ENCODE results near the gene IRF8.
A peak's percentile ranks its signal among the peaks of the same experiment; 100 is the strongest.

The IRF8 gene

DNA sequence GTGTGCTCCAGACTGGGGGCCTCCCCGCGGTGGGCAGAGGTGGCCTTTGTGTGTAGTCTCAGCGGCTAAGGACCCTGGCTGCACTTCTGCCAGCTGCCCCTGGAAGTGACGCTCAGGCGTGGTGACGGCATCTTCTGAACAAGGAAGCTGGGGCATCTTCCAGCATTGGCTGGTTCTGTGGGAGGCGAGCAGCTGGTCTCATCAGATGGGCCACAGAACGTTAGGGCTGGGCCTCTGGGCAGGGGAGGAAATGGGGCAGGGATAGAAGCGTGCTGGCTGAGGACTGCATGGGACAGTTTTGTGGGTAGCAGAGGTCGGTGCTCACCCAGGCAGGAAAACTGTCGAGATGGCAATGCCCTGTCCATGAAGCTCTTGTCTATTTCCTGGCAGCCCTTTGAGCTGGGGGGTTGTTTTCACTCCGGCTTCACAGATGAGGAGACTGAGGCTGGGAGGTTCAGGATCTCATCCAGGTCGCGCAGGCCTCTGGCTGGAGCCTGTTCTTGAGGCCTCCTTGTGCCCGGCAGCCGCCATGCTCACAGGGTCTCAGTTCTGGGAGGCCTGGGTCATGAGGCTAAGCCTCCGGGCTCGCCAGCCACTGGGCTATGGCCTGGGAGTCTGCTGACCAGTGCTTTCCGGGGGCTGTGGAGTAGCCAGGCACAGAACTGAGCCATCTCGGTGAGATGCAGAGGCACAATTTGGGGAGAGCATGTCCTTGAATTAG, 16.3 kb downstream of the IRF8 start:
- DNase-seq, result no peak

DNA sequence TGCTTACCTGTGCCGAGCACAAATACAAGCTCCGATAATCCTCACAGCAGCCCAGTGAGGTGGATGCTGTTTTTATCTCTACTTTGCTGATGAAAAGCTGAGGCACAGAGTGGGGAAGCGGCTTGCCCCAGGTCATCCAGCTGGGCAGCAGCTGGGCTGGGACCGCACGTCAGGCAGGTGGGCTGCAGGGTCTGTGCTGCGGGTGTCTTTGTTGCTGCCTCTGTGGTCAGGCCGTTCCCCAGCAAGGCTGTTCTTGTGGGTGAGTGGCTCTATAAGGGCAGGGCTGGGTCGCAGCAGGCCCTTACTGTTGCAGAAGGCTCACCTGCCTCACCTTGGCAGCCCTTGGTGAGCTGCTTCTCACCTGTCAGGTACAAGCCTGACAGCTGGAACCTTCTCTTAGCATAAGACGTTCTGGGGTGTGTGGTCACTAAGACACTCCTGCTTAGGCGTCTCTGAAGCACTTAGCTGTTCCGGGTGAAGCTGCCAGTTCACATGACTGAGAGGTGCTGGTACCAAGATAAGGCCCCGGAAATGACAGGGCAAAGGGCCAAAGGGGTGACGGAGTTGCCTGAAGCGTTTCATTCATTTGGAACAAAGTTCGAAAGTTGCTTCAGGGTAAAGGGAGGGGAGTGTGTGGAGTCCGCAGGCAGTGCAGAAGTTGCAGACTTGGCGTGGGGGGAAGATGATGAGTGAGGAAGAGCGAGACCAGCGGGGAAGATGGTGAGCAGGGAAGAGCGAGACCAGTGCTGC, 17.4 kb downstream of the IRF8 start:
- no peak for DNase-seq

DNA sequence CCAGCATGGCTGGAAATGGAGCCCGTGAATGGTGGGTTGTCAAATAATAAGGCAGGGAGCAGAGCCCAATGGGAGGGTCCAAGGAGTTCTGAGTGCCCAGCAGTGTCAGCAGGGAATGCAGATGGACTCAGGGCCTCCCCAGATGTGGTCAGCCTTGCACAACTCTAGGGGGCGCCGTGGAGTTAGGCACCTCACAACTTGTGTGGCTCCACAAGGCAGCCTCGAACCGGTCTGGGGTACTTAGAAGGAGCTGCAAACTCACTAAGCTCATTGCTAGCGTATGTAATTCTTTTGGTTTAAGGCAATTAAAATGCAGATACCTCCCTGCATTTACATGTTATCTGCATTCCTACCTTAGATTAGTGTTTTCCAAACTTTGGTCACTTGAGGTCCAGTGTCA, 18.1 kb downstream of the IRF8 start:
- DNase-seq, result no peak

GRCh38 chr16:85917959-85918358, 19.0 kb downstream of the IRF8 start:
- no peak for DNase-seq

DNA sequence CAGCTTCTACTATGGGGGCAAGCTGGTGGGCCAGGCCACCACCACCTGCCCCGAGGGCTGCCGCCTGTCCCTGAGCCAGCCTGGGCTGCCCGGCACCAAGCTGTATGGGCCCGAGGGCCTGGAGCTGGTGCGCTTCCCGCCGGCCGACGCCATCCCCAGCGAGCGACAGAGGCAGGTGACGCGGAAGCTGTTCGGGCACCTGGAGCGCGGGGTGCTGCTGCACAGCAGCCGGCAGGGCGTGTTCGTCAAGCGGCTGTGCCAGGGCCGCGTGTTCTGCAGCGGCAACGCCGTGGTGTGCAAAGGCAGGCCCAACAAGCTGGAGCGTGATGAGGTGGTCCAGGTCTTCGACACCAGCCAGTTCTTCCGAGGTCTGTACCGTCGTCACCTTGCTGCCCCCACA, 19.5 kb downstream of the IRF8 start:
- DNase-seq, result no peak

DNA sequence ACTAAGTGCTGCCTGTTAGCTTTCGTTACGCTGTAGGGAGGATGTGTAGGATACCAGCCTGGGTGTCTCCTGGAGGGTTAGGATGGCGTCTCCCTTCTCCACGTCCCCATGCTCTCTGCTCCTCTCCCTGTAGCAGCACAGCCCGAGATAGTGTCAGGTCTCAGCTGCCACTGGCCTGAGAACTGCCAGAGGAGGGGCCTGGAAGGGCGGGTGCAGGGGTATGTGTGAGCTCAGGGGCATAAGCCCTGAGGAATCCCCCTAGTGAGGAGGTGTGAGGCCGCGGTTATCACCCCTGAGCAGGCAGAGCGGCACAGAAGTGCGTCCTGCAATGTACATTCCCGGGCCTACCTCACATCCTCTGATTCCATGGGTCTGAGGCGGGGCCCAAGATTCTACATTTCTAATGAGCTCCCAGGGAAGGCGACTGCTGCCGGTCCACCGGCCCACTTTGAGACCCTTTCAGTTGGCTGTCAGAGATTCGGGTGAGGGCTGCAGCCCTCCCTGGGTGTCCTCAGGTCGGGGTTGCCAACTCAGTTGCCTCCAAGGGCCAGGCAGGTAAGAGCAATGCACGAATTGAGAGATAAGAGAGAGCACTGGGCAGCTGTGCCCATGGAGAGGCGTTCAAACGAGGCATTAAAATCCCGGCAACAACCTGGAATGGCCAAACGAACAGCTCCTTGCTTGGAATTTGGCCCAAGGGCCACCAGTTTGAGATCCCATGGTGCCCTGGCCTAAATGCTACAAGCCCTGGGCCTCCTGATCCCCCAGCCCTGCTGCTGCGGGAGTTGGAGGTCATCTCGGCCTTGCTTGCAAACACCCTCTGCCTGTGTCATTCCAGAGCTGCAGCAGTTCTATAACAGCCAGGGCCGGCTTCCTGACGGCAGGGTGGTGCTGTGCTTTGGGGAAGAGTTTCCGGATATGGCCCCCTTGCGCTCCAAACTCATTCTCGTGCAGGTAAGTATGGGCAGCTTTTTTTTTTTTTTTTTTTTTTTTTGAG, 20.6 kb downstream of the IRF8 start:
- no peak for DNase-seq

- DNase-seq, result no peak
These were observed 22.1 kb downstream of the IRF8 start for GRCh38 chr16:85921026-85921425.

- DNase-seq, result no peak
These were observed 24.4 kb downstream of the IRF8 start for GRCh38 chr16:85923153-85924021.

DNA sequence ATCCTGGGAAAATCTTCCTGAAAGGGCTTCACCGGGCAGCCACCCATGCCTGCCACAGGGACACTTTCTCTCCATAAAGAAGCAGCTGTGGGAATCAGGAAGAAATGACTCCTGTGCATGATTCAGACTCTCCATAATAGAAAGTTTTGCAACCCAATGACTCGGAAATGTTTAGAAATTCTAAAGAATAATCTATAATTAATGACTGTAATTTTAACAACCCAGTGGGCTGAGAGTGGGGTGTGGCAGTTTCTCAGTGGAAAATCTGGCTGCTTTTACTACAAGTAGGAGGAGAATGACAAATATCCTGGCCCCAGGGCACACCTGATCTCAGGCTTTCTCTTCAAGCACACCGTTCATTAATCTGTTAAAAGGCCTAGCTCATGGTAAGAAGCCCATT, 25.7 kb downstream of the IRF8 start:
- peak; percentile 66 for DNase-seq

DNA sequence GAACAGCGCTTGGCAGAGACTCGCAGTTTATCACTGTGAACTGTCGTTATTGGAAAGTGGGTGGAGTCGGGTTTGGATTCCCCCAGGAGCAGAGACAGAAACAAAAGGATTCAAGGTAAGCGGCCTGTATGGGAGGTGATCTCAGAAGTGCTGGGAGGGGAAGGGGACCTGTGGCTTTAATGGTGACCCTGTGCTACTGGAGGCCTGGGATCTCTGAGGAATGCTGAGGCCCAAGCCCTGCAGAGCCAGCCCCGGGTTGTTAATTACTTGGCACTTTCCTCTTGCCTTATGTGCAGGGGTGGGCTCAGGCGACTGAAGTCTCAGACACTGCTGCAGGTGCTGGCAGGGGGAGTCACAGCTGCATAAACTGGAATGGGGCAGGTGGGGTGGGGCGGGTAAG, 27.4 kb downstream of the IRF8 start:
- no peak for DNase-seq

DNA sequence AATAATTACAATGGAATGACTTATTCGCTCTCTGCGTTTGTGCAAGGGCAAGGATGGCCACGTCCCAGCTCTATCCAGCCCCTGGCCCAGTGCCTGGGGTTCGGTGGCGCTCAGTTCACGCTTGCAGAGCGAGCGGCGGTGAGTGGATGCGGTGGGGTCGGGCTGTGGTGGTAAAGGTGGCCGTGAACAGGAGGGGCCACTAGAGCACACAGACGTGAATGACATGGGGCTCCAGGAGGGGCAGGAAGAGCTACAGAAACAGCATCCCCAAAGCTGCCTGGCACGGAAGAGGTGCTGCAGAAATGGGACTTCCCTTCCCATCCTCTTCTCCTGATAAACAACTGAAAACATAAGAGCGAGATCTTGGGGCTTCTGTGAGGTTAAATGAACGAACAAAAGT, 28.4 kb downstream of the IRF8 start:
- DNase-seq, result no peak

DNA sequence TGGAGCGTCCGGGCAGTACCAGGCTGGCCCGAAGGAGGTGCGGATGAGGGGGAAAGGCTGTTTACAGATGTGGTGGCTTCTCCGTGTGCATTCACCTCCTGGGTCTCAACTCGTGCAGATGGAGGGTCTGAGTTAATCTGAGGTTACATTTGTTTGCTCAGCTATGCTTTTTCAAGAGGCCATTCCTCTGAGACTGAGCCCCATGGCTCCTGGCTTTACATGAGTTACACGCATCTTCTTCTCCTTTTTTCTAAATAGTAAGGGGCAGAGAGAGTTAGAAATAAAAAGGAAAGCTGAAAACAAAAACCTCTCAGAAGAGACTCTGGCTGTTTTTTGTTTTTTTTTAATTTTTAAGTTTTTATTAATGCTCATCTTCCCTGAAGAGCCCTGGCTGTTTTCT, 29.0 kb downstream of the IRF8 start:
- DNase-seq, result no peak

DNA sequence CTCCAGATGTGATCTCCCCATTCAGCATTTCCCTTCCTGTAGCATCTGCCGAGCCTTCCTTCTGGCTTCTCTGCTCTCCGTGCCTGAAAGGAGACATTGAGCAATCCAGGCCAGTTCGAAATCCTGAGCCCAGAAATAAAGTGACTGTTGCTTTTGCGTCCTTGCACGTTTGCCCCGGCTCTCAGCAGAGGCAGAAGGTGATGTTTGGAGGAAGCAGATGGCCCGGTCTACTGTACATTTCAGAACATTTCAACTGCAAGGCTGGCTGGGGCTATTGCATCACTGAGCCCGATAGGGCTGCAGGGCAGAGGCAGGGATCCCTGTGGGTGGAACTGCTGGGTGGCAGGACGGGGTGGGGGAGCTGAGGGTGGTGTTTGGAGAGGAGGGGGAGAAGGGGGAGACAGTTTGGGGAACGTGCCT, 29.4 kb downstream of the IRF8 start:
- no peak for DNase-seq

- no peak for DNase-seq
These were observed 30.3 kb downstream of the IRF8 start for GRCh38 chr16:85929259-85929721.

GRCh38 chr16:85930301-85930700, 31.3 kb downstream of the IRF8 start:
- no peak for DNase-seq

DNA sequence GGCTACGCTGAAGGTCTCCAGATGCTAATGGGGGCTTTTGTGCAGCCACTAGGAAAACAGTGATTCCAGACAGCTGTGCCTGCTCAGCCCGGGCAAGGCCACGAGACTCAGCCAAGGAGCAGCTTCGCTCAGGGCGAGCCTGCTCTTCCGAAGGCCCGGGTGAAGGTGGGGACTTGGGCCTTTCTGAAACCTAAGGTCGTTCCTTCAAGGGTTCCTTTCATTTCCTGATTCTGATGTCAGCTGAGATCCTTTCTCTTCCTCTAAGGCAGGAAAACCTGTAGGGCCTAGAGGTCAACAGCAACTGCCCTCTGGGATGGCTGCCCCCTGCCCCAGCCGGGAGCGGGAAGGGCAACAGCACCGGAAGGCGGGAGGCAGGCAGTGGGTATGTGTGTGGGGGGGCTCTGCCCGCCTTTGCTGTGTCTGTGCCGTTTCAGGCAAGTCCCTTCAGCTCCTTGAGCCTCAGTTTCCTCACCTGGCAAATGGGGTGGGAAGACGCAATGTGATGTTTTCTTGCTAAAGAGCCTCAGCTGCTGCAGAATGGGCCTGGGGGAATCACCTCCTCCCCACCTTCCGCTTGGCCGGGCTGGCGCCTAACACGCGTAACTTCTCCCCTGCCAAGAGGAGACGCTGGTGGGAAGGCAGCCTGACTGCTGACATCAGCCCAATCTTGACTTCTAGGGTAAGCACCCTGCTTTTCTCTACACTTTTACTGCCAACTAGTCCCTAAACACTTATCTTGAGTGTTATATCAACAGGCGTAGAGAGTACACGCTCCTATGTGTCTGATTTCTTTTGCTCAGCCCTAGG, 32.8 kb downstream of the IRF8 start:
- no peak for DNase-seq

DNA sequence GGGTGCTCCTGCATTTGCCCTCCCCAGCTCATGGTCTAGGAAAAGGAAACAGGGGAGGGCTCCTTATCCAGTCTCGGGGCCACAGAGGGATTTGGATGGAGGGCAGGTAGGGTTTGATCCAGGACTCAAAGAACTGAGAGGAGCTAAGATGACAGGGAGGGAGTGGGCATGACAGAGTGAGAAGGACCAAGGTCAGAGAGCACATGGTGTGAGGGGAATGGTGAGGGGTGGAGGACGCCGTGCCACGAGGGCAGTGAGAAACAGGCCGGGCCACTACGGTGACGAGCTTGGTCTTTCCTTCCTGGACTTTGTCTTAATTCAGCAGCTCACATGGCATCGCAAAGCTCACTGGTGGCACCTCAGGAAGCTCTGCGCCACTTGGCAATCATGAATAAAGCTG, 35.2 kb downstream of the IRF8 start:
- DNase-seq, result no peak

- no peak for DNase-seq
These were observed 36.5 kb downstream of the IRF8 start for GRCh38 chr16:85935391-85935973.

GRCh38 chr16:85935974-85936760, 37.2 kb downstream of the IRF8 start:
- DNase-seq, result peak; percentile 84

DNA sequence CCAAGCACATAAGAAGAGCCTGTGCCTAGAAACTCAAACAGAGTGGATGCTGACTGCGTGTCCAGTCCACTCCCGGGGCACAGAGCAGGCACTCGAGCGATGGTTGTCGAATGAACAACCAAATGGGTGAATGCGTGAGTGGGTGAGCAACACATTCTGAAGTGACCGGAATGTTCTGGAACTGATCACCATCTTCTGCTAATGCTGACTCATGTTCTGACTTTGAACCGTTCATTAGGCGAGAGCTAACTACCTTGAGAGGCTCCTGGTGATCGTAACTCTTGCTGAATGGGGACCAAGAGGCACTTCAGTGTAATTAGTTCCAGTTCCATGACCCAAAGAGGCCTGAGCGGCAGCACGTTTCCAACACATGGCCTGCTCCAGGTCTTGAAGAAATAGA, 37.9 kb downstream of the IRF8 start:
- DNase-seq, result peak; percentile 50
